Rectal smooth muscle tissue (tissue), 1 donor: ENCODE measurements around the gene LIMA1.

ENCODE experiments used
- H3K27ac ChIP-seq: one replicate; pipeline ENCODE4 v1.7.0; 2013; ENCODE audit warnings: low read depth, low read length, inconsistent platforms
- H3K27me3 ChIP-seq: one replicate; pipeline ENCODE4 v1.7.0; 2013; ENCODE audit warnings: low read length; ENCODE audit not compliant: control insufficient read depth, insufficient read depth
- H3K36me3 ChIP-seq: one replicate; pipeline ENCODE4 v1.7.0; 2013; ENCODE audit warnings: low read length; ENCODE audit not compliant: control insufficient read depth, insufficient read depth
- H3K4me1 ChIP-seq: one replicate; pipeline ENCODE4 v1.7.0; 2013; ENCODE audit warnings: low read length; ENCODE audit not compliant: control insufficient read depth, insufficient read depth
- H3K4me3 ChIP-seq: one replicate; pipeline ENCODE4 v1.7.0; 2013; ENCODE audit warnings: low read length
- H3K9ac ChIP-seq: one replicate; pipeline ENCODE4 v1.7.0; 2013; ENCODE audit warnings: low read length

LIMA1 gene

GRCh38 chr12:50185301-50185895 lies 97.9 kb downstream of the LIMA1 start:
- no peak overlapping the region for H3K9ac ChIP-seq
- no peaks in the 10 kb centered on the region for H3K27me3 ChIP-seq
- peaks cover 4% of the 10 kb centered on the region for H3K4me1 ChIP-seq
- no peak overlapping the region for H3K27ac ChIP-seq
- no peak overlapping the region for H3K4me3 ChIP-seq
- peaks cover 6% of the 10 kb centered on the region for H3K36me3 ChIP-seq

- Histone ChIP-seq H3K27me3 (no peaks in the 10 kb centered on the region), H3K4me1 (peaks cover 4% of the 10 kb centered on the region), H3K4me3 (no peak overlapping the region), H3K27ac (no peak overlapping the region), H3K9ac (no peak overlapping the region), H3K36me3 (peaks cover 8% of the 10 kb centered on the region)
Measured at GRCh38 chr12:50184261-50184660, 99.1 kb downstream of the LIMA1 start.

- Histone ChIP-seq H3K27ac (no peak overlapping the region), H3K4me1 (no peaks in the 10 kb centered on the region), H3K36me3 (peaks cover 8% of the 10 kb centered on the region), H3K9ac (no peak overlapping the region), H3K27me3 (no peaks in the 10 kb centered on the region), H3K4me3 (no peak overlapping the region)
Measured at GRCh38 chr12:50182461-50182860, 100.9 kb downstream of the LIMA1 start.

- H3K4me1 ChIP-seq = no peaks in the 10 kb centered on the region
- H3K27ac ChIP-seq = no peak overlapping the region
- H3K4me3 ChIP-seq = no peak overlapping the region
- H3K36me3 ChIP-seq = peaks cover 13% of the 10 kb centered on the region
- H3K9ac ChIP-seq = no peak overlapping the region
- H3K27me3 ChIP-seq = no peaks in the 10 kb centered on the region
Measured at GRCh38 chr12:50181691-50182090, 101.6 kb downstream of the LIMA1 start.

- Histone ChIP-seq H3K9ac (no peak overlapping the region), H3K27me3 (no peaks in the 10 kb centered on the region), H3K4me1 (no peaks in the 10 kb centered on the region), H3K36me3 (peaks cover 18% of the 10 kb centered on the region), H3K4me3 (no peak overlapping the region), H3K27ac (no peak overlapping the region)
Measured at GRCh38 chr12:50175716-50176026, 107.6 kb downstream of the LIMA1 start.

- Histone ChIP-seq H3K4me3 (no peak overlapping the region), H3K27me3 (no peaks in the 10 kb centered on the region), H3K36me3 (peaks cover 14% of the 10 kb centered on the region), H3K27ac (no peak overlapping the region), H3K4me1 (no peaks in the 10 kb centered on the region), H3K9ac (no peak overlapping the region)
Measured at GRCh38 chr12:50174971-50175715, 108.2 kb downstream of the LIMA1 start.

- no peaks in the 10 kb centered on the region for H3K27me3 ChIP-seq
- H3K9ac ChIP-seq = peak within 1 kb of the TSS; percentile 83
- peak within 1 kb of the TSS; percentile 79 for H3K4me3 ChIP-seq
- H3K36me3 ChIP-seq = no peaks in the 10 kb centered on the region
- H3K4me1 ChIP-seq = no peaks in the 10 kb centered on the region
- peak within 1 kb of the TSS; percentile 96 for H3K27ac ChIP-seq
Measured at GRCh38 chr12:50167049-50167828, 116.1 kb downstream of the LIMA1 start, which contains the start of gene CERS5. Gene CERS5 (minus strand): TSS chr12:50167369. CDS start chr12:50167297, 72 bp downstream.

- Histone ChIP-seq H3K4me3 (peak overlapping the region; percentile 79), H3K27ac (peak overlapping the region; percentile 90), H3K36me3 (no peaks in the 10 kb centered on the region), H3K9ac (peak overlapping the region; percentile 43), H3K27me3 (no peaks in the 10 kb centered on the region), H3K4me1 (no peaks in the 10 kb centered on the region)
Measured at GRCh38 chr12:50166799-50167048, 116.6 kb downstream of the LIMA1 start.

- H3K27me3 ChIP-seq = no peaks in the 10 kb centered on the region
- no peaks in the 10 kb centered on the region for H3K4me1 ChIP-seq
- H3K9ac ChIP-seq = no peak overlapping the region
- H3K4me3 ChIP-seq = no peak overlapping the region
- no peak overlapping the region for H3K27ac ChIP-seq
- H3K36me3 ChIP-seq = no peaks in the 10 kb centered on the region
Measured at GRCh38 chr12:50164963-50165362, 118.4 kb downstream of the LIMA1 start.

GRCh38 chr12:50162230-50162629 lies 121.1 kb downstream of the LIMA1 start:
- no peak overlapping the region for H3K4me3 ChIP-seq
- no peaks in the 10 kb centered on the region for H3K27me3 ChIP-seq
- H3K4me1 ChIP-seq = no peaks in the 10 kb centered on the region
- no peak overlapping the region for H3K27ac ChIP-seq
- H3K9ac ChIP-seq = no peak overlapping the region
- no peaks in the 10 kb centered on the region for H3K36me3 ChIP-seq

GRCh38 chr12:50160643-50161042 lies 122.7 kb downstream of the LIMA1 start:
- no peak overlapping the region for H3K9ac ChIP-seq
- no peaks in the 10 kb centered on the region for H3K4me1 ChIP-seq
- no peak overlapping the region for H3K27ac ChIP-seq
- no peak overlapping the region for H3K4me3 ChIP-seq
- no peaks in the 10 kb centered on the region for H3K27me3 ChIP-seq
- no peaks in the 10 kb centered on the region for H3K36me3 ChIP-seq

- no peak overlapping the region for H3K9ac ChIP-seq
Measured at GRCh38 chr12:50157259-50157658, 126.1 kb downstream of the LIMA1 start.

More at GRCh38 chr12:50157259-50157658, 126.1 kb downstream of the LIMA1 start:
- Histone ChIP-seq H3K4me3 (no peak overlapping the region), H3K27ac (no peak overlapping the region), H3K36me3 (no peaks in the 10 kb centered on the region), H3K27me3 (no peaks in the 10 kb centered on the region), H3K4me1 (no peaks in the 10 kb centered on the region)
